Mammary epithelial cell (primary cell): ENCODE measurements around the gene OXNAD1.

ENCODE experiments used
- EZH2 ChIP-seq: IDR thresholded peaks from 2 replicates; pipeline ENCODE4 v1.6.1; 2012; ENCODE audit warnings: low read length, inconsistent platforms, borderline replicate concordance
- TF ChIP-seq, protein P1 (sequence below), 2 donors: IDR thresholded peaks in 1 of 2; conservative IDR thresholded peaks in 1 of 2; 2 replicates each; pipeline ENCODE4 v1.5.1; 2011 to 2012; ENCODE audit warnings: inconsistent platforms in 2 of 2, low read length in 2 of 2, mild to moderate bottlenecking in 2 of 2, control low read depth in 1 of 2, low read depth in 1 of 2; ENCODE audit not compliant: insufficient read depth in 1 of 2; ENCODE audit errors: extremely low read depth in 1 of 2

DNA sequence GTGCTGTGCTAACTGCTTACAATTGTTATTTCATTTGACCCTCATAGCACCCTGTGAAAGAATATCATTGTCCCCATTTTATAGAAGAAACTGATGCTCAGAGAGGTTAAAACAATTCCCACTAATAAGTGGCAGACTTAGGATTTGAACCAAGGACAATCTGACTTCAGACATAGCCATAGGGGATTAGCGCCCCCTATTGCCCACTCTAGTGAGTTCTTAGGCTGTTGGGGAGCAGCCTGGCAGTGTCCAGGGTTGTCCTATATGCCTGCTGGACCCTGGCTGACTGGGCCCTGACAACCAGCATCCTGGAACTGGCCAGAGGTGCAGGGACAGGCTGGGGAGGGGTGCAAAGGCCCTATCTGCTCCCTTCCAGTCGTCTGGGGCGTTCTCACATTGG lies 15.7 kb upstream of the OXNAD1 start:
- TF ChIP-seq, protein P1, sequence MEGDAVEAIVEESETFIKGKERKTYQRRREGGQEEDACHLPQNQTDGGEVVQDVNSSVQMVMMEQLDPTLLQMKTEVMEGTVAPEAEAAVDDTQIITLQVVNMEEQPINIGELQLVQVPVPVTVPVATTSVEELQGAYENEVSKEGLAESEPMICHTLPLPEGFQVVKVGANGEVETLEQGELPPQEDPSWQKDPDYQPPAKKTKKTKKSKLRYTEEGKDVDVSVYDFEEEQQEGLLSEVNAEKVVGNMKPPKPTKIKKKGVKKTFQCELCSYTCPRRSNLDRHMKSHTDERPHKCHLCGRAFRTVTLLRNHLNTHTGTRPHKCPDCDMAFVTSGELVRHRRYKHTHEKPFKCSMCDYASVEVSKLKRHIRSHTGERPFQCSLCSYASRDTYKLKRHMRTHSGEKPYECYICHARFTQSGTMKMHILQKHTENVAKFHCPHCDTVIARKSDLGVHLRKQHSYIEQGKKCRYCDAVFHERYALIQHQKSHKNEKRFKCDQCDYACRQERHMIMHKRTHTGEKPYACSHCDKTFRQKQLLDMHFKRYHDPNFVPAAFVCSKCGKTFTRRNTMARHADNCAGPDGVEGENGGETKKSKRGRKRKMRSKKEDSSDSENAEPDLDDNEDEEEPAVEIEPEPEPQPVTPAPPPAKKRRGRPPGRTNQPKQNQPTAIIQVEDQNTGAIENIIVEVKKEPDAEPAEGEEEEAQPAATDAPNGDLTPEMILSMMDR (conservative IDR thresholded peaks at IDR 0.05 in 1 of 2, IDR thresholded peaks at IDR 0.05 in 1 of 2; ENCODE audit: extremely low read depth in 1 of 2, insufficient read depth in 1 of 2, low read depth in 1 of 2, low read length in 2 of 2) = peak; percentile 35 to 48
- TF ChIP-seq EZH2 = no peak
